Measurements from ENCODE around the gene FBXO41. TPM values are rescaled to one million over a fixed set of nuclear protein-coding genes. Genes with fewer than 3 reads are reported as not detected.

FBXO41 gene
- polyA plus RNA-seq, 1 of the 3 experiments (the other 2 are of a cell fraction) = 3.1 TPM

DNA sequence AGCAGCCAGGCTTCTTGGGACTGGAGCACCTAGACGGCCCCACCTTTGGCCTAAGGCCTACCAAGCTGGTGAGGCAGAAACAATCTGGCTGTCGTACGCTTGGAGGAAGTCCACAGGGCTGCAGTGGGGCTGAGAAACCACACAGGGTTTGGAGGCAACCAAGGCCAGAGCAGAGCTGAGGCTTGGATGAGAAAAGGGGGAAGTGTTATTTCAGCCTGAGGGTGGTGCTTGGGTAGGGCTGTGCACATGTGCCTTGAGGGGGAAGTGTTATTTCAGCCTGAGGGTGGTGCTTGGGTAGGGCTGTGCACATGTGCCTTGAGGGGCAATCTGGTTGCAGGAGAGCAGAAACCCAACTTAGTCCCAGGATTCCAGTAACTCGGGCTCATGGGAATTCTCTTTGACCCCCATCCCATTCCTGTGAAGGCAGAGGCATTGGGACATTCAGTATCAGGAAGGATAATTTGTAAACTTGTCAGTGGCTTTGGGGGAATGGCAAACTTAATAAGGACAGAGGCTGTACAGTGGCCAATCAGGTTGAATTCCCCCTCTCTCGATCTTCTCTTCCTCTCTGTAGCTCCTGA lies 971 bp upstream of the FBXO41 start:
- no peaks in the 10 kb centered on the region; the same call in 1 of the 2 replicates for H4K20me1 ChIP-seq (ENCODE audit: insufficient read depth)
- DNase-seq = no peak
- H3K9me2 ChIP-seq = no peaks in the 10 kb centered on the region
- ChIA-PET CTCF (no interaction called here), POLR2A (no interaction called here)
- no peak overlapping the region; a peak in 1 of 4 replicates for H3K27ac ChIP-seq (ENCODE audit: low read depth in 2 of 2, low read length in 1 of 2)
- H3K79me2 ChIP-seq (ENCODE audit: insufficient read depth) = peaks cover 6% of the 10 kb centered on the region; the same call in 1 of the 2 replicates
- H3K9me3 ChIP-seq = no peaks in the 10 kb centered on the region
- 85% methylated on average over 5 of the region's 5 CpGs for WGBS (ENCODE audit: low lambda C conversion rate)
- no peaks in the 10 kb centered on the region; the same call in 1 of the 2 replicates for H3K27me3 ChIP-seq (ENCODE audit: insufficient read depth)
- H3K9ac ChIP-seq = no peak overlapping the region
- H3K4me2 ChIP-seq = peak overlapping the region; percentile 94
- H2AFZ ChIP-seq (ENCODE audit: low read depth) = no peak overlapping the region
- peaks cover 6 to 16% of the 10 kb centered on the region in 2 experiments; a peak in 1 of 4 replicates for H3K4me1 ChIP-seq (ENCODE audit: control insufficient read depth in 1 of 2, insufficient read depth in 2 of 2, low read depth in 1 of 2, low read length in 1 of 2)
- peak overlapping the region in 1 of 2 experiments; percentile 77; a peak in 2 of 4 replicates for H3K4me3 ChIP-seq (ENCODE audit: low read depth in 2 of 2, low read length in 1 of 2)
- H3F3A ChIP-seq (replicated peaks; ENCODE audit: insufficient read depth) = no peaks in the 10 kb centered on the region
- TF ChIP-seq, protein P1, sequence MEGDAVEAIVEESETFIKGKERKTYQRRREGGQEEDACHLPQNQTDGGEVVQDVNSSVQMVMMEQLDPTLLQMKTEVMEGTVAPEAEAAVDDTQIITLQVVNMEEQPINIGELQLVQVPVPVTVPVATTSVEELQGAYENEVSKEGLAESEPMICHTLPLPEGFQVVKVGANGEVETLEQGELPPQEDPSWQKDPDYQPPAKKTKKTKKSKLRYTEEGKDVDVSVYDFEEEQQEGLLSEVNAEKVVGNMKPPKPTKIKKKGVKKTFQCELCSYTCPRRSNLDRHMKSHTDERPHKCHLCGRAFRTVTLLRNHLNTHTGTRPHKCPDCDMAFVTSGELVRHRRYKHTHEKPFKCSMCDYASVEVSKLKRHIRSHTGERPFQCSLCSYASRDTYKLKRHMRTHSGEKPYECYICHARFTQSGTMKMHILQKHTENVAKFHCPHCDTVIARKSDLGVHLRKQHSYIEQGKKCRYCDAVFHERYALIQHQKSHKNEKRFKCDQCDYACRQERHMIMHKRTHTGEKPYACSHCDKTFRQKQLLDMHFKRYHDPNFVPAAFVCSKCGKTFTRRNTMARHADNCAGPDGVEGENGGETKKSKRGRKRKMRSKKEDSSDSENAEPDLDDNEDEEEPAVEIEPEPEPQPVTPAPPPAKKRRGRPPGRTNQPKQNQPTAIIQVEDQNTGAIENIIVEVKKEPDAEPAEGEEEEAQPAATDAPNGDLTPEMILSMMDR (IDR thresholded peaks at IDR 0.05) = no peak
- TF ChIP-seq FOXM1 (IDR thresholded peaks at IDR 0.05; ENCODE audit: low read depth) (no peak), POLR2AphosphoS5 (IDR thresholded peaks at IDR 0.05; ENCODE audit: low read depth, low read length) (no peak)
- no peaks in the 10 kb centered on the region for H3K36me3 ChIP-seq (replicated peaks in 1 of 2; ENCODE audit: control insufficient read depth in 1 of 2, insufficient read depth in 2 of 2, low read length in 1 of 2)

DNA sequence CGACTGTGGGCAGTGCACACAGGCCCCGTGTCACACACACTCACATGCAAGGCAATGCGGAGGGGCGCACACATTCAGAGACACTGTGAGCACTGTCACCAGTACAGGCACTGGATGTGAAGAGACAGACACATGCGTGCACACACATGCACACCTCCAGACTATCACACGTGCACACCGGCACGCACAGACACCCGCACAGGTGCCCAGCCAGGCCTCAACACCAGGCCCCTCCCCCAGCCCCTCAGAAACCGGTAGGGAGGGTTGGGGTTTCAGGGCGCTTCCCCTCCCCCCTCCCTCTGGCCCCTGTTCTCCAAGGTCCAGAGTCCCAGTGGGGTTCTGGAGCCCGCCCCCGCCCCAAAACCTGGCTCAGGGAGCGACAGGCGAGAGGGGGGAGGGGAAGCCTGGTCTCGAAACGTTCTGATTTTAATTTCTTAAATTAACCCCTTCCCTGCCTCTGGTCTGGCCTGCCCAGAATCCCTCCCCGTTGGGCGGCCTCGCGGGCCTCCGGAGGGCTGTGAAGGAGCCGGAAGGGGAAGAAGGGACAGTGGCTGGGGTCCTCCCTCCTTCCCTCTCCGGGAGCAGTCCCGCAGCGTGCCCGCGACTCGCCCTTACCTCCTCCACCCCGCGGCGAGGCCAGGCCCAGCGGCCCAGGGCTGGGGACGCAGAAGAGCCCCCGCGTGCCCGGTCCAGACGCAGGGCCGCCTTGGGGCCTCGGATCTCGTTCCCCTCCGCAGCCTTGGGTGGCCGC lies 558 bp downstream of the FBXO41 start:
- H3K27me3 ChIP-seq (ENCODE audit: insufficient read depth) = no peaks in the 10 kb centered on the region

DNA sequence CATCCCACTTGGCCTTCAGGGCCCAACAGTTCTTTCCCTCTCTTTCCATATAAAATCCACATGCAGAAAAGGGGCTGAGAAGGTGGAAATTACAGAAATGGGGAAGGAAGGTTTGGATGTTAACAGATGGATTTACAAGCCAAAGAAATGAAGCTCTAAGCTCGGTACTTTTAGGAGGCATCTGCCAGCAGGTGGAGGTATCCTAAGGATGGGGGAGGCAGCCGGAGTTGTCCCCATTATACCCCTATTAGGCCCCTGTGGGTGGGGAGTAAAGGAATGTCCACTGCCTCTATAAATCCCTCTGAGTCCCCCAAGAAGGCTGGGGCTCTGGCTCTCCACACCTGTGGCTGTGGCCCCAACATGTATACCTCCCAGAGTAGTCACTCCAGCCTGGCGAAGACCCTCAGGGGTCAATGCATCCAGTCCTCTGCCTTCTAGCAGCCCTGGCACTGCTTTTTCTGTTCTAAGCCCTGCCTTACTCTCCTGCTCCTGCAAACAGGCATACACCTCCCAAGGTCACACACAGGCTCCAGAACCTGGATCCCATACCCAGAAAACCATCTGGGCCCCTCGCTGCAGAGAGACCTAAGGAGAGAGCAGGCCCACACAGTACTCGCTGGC lies 1.2 kb downstream of the FBXO41 start:
- Histone ChIP-seq H3K9me3 (no peaks in the 10 kb centered on the region), H3K4me1 (ENCODE audit: control insufficient read depth in 1 of 2, insufficient read depth in 2 of 2, low read depth in 1 of 2, low read length in 1 of 2) (peaks cover 6 to 16% of the 10 kb centered on the region in 2 experiments; a peak in 1 of 4 replicates), H3K27me3 (ENCODE audit: insufficient read depth) (no peaks in the 10 kb centered on the region), H3K4me3 (ENCODE audit: low read depth in 2 of 2, low read length in 1 of 2) (peak overlapping the region; percentile 77 to 84), H4K20me1 (ENCODE audit: insufficient read depth) (no peaks in the 10 kb centered on the region; the same call in 1 of the 2 replicates), H3K79me2 (ENCODE audit: insufficient read depth) (peaks cover 6% of the 10 kb centered on the region; the same call in 1 of the 2 replicates), H3K9ac (peak overlapping the region; percentile 71; the same call in 1 of the 2 replicates), H3K36me3 (replicated peaks in 1 of 2; ENCODE audit: control insufficient read depth in 1 of 2, insufficient read depth in 2 of 2, low read length in 1 of 2) (no peaks in the 10 kb centered on the region), H2AFZ (ENCODE audit: low read depth) (peak overlapping the region; percentile 93; the same call in 1 of the 2 replicates), H3F3A (replicated peaks; ENCODE audit: insufficient read depth) (no peaks in the 10 kb centered on the region), H3K4me2 (peak overlapping the region; percentile 94), H3K27ac (ENCODE audit: low read depth in 2 of 2, low read length in 1 of 2) (no peak overlapping the region), H3K9me2 (no peaks in the 10 kb centered on the region)
- WGBS (ENCODE audit: low lambda C conversion rate) = 57% methylated on average over 4 of the region's 5 CpGs
- DNase-seq = no peak
- CTCF ChIA-PET = no interaction called here
- POLR2A ChIA-PET = no interaction called here
- TF ChIP-seq, protein P2, sequence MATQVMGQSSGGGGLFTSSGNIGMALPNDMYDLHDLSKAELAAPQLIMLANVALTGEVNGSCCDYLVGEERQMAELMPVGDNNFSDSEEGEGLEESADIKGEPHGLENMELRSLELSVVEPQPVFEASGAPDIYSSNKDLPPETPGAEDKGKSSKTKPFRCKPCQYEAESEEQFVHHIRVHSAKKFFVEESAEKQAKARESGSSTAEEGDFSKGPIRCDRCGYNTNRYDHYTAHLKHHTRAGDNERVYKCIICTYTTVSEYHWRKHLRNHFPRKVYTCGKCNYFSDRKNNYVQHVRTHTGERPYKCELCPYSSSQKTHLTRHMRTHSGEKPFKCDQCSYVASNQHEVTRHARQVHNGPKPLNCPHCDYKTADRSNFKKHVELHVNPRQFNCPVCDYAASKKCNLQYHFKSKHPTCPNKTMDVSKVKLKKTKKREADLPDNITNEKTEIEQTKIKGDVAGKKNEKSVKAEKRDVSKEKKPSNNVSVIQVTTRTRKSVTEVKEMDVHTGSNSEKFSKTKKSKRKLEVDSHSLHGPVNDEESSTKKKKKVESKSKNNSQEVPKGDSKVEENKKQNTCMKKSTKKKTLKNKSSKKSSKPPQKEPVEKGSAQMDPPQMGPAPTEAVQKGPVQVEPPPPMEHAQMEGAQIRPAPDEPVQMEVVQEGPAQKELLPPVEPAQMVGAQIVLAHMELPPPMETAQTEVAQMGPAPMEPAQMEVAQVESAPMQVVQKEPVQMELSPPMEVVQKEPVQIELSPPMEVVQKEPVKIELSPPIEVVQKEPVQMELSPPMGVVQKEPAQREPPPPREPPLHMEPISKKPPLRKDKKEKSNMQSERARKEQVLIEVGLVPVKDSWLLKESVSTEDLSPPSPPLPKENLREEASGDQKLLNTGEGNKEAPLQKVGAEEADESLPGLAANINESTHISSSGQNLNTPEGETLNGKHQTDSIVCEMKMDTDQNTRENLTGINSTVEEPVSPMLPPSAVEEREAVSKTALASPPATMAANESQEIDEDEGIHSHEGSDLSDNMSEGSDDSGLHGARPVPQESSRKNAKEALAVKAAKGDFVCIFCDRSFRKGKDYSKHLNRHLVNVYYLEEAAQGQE (IDR thresholded peaks at IDR 0.05; ENCODE audit: low read depth, low read length) = no peak
- TF ChIP-seq, protein P3, sequence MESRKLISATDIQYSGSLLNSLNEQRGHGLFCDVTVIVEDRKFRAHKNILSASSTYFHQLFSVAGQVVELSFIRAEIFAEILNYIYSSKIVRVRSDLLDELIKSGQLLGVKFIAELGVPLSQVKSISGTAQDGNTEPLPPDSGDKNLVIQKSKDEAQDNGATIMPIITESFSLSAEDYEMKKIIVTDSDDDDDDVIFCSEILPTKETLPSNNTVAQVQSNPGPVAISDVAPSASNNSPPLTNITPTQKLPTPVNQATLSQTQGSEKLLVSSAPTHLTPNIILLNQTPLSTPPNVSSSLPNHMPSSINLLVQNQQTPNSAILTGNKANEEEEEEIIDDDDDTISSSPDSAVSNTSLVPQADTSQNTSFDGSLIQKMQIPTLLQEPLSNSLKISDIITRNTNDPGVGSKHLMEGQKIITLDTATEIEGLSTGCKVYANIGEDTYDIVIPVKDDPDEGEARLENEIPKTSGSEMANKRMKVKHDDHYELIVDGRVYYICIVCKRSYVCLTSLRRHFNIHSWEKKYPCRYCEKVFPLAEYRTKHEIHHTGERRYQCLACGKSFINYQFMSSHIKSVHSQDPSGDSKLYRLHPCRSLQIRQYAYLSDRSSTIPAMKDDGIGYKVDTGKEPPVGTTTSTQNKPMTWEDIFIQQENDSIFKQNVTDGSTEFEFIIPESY (IDR thresholded peaks at IDR 0.05; ENCODE audit: borderline replicate concordance, low read depth) = no peak
- TF ChIP-seq MXI1 (IDR thresholded peaks at IDR 0.05; ENCODE audit: low read depth, low read length) = no peak
- no peak for TF ChIP-seq SMC3 (IDR thresholded peaks at IDR 0.05; ENCODE audit: low read depth, low read length)
- TF ChIP-seq EZH2phosphoT487 (IDR thresholded peaks at IDR 0.05; ENCODE audit: borderline replicate concordance, low read depth) = no peak

More for the DNA sequence above, 558 bp downstream of the FBXO41 start:
- POLR2A ChIA-PET = no interaction called here
- peak overlapping the region; percentile 77 to 84 for H3K4me3 ChIP-seq (ENCODE audit: low read depth in 2 of 2, low read length in 1 of 2)
- H3K4me2 ChIP-seq = peak overlapping the region; percentile 94
- no peaks in the 10 kb centered on the region; the same call in 1 of the 2 replicates for H4K20me1 ChIP-seq (ENCODE audit: insufficient read depth)
- peaks cover 6% of the 10 kb centered on the region; the same call in 1 of the 2 replicates for H3K79me2 ChIP-seq (ENCODE audit: insufficient read depth)
- no peaks in the 10 kb centered on the region for H3F3A ChIP-seq (replicated peaks; ENCODE audit: insufficient read depth)
- peak; percentile 88 for TF ChIP-seq MXI1 (IDR thresholded peaks at IDR 0.05; ENCODE audit: low read depth, low read length)
- no peak for TF ChIP-seq RXRA (IDR thresholded peaks at IDR 0.05; ENCODE audit: borderline replicate concordance, low read depth)
- H3K9me3 ChIP-seq = no peaks in the 10 kb centered on the region
- DNase-seq = no peak
- H3K9me2 ChIP-seq = no peaks in the 10 kb centered on the region
- CTCF ChIA-PET = no interaction called here
- 12% methylated on average over 13 of the region's 43 CpGs for WGBS (ENCODE audit: low lambda C conversion rate)
- no peaks in the 10 kb centered on the region for H3K36me3 ChIP-seq (replicated peaks in 1 of 2; ENCODE audit: control insufficient read depth in 1 of 2, insufficient read depth in 2 of 2, low read length in 1 of 2)
- peak overlapping the region in 1 of 2 experiments; percentile 77; a peak in 1 of 4 replicates for H3K27ac ChIP-seq (ENCODE audit: low read depth in 2 of 2, low read length in 1 of 2)
- peaks cover 6 to 16% of the 10 kb centered on the region in 2 experiments; a peak in 1 of 4 replicates for H3K4me1 ChIP-seq (ENCODE audit: control insufficient read depth in 1 of 2, insufficient read depth in 2 of 2, low read depth in 1 of 2, low read length in 1 of 2)
- H3K9ac ChIP-seq = peak overlapping the region; percentile 71
- peak overlapping the region; percentile 93; the same call in 1 of the 2 replicates for H2AFZ ChIP-seq (ENCODE audit: low read depth)

Data from SK-N-SH (cell line).